Glutamatergic neuron (in vitro differentiated cells): ENCODE data around the gene VPS13D. TPM values are rescaled to one million over a fixed set of nuclear protein-coding genes. Genes with fewer than 3 reads are reported as not detected.

Source experiments
- DNase-seq: peaks from one replicate; pipeline ENCODE4 v3.0.0; 2022
- H3K27ac Mint-ChIP-seq: one replicate; pipeline ENCODE4 v1.8.0; 2020; ENCODE audit warnings: mild to moderate bottlenecking, mixed read lengths, inconsistent platforms; ENCODE audit not compliant: unreplicated experiment
- H3K27me3 Mint-ChIP-seq: one replicate; pipeline ENCODE4 v1.8.0; 2020; ENCODE audit warnings: mild to moderate bottlenecking, moderate library complexity, mixed read lengths, inconsistent platforms; ENCODE audit not compliant: unreplicated experiment
- H3K36me3 Mint-ChIP-seq: one replicate; pipeline ENCODE4 v1.8.0; 2020; ENCODE audit warnings: mild to moderate bottlenecking, mixed read lengths, inconsistent platforms; ENCODE audit not compliant: unreplicated experiment
- H3K4me1 Mint-ChIP-seq: one replicate; pipeline ENCODE4 v1.8.0; 2020; ENCODE audit warnings: mild to moderate bottlenecking, low read depth, mixed read lengths, inconsistent platforms; ENCODE audit not compliant: unreplicated experiment
- H3K4me3 Mint-ChIP-seq: one replicate; pipeline ENCODE4 v1.8.0; 2020; ENCODE audit warnings: mild to moderate bottlenecking, mixed read lengths, inconsistent platforms; ENCODE audit not compliant: unreplicated experiment
- H3K9me3 Mint-ChIP-seq: one replicate; pipeline ENCODE4 v1.8.0; 2020; ENCODE audit warnings: mild to moderate bottlenecking, moderate library complexity, mixed read lengths, inconsistent platforms; ENCODE audit not compliant: unreplicated experiment
- total RNA-seq: library from RNA; stranded (reverse); fragmentation: NEBNext Ultra II Directional; extraction: Animal tissue kit (Norgen Biotek cat#: 25700); gene quantifications from one replicate; pipeline ENCODE4 v1.2.1, GENCODE V29; 2021; ENCODE audit not compliant: unreplicated experiment
- TF ChIP-seq, protein P1 (sequence below): fragments of 200-600 bp; sonication (generic); IDR thresholded peaks from one replicate; pipeline ENCODE4 v1.5.0; 2021; ENCODE audit not compliant: partially characterized antibody, unreplicated experiment

VPS13D gene
- total RNA-seq, 1 donor from 2014 or later, result 32.8 TPM

DNA sequence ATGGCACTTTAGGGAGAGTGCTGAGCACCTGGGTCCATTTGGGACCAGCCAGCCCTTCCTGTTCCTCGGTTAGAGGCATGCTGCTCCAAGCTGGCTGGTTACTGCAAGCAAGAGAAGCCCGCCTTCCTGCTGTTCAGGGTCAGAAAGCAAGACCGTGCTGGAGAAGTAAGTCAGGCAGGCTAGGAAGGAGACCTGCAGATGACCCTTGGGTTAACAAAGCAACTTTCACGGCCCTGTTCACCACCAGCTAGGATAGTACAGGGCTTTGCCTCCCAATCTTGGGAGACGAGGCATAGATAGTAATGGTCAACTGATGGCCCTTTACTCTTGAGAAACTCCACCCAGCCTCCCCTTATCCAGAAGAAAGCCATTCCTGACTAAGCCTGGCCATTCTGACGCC is 252.1 kb downstream of the VPS13D start:
- Mint-ChIP-seq H3K36me3 (no peaks in the 10 kb centered on the region), H3K27me3 (no peaks in the 10 kb centered on the region), H3K4me1 (no peaks in the 10 kb centered on the region), H3K27ac (no peak overlapping the region), H3K4me3 (no peak overlapping the region), H3K9me3 (peaks cover 3% of the 10 kb centered on the region)
- TF ChIP-seq, protein P1, sequence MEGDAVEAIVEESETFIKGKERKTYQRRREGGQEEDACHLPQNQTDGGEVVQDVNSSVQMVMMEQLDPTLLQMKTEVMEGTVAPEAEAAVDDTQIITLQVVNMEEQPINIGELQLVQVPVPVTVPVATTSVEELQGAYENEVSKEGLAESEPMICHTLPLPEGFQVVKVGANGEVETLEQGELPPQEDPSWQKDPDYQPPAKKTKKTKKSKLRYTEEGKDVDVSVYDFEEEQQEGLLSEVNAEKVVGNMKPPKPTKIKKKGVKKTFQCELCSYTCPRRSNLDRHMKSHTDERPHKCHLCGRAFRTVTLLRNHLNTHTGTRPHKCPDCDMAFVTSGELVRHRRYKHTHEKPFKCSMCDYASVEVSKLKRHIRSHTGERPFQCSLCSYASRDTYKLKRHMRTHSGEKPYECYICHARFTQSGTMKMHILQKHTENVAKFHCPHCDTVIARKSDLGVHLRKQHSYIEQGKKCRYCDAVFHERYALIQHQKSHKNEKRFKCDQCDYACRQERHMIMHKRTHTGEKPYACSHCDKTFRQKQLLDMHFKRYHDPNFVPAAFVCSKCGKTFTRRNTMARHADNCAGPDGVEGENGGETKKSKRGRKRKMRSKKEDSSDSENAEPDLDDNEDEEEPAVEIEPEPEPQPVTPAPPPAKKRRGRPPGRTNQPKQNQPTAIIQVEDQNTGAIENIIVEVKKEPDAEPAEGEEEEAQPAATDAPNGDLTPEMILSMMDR, result no peak
- no peak for DNase-seq

DNA sequence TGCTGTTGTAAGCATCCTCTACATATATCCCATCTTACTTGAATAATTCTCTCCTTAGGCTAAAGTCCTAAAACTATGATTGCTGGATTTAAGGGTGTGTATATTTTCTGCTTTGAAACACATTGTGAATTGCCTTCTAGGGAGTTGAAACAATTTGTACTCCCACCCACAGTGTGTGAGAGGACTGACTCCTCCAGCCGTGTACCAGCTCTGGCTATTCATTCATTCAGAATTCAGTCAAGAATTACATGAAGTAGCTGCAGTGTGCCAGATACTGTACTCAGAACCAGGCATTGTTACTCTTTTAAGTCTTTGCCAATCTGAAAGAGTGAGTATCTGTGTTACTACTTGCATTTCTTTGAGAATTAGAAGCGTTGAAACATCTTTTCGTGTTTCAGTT is 253.2 kb downstream of the VPS13D start:
- Mint-ChIP-seq H3K27me3 (no peaks in the 10 kb centered on the region), H3K36me3 (no peaks in the 10 kb centered on the region), H3K4me3 (no peak overlapping the region), H3K27ac (no peak overlapping the region), H3K4me1 (no peaks in the 10 kb centered on the region), H3K9me3 (peaks cover 4% of the 10 kb centered on the region)
- TF ChIP-seq, protein P1, result no peak
- no peak for DNase-seq

DNA sequence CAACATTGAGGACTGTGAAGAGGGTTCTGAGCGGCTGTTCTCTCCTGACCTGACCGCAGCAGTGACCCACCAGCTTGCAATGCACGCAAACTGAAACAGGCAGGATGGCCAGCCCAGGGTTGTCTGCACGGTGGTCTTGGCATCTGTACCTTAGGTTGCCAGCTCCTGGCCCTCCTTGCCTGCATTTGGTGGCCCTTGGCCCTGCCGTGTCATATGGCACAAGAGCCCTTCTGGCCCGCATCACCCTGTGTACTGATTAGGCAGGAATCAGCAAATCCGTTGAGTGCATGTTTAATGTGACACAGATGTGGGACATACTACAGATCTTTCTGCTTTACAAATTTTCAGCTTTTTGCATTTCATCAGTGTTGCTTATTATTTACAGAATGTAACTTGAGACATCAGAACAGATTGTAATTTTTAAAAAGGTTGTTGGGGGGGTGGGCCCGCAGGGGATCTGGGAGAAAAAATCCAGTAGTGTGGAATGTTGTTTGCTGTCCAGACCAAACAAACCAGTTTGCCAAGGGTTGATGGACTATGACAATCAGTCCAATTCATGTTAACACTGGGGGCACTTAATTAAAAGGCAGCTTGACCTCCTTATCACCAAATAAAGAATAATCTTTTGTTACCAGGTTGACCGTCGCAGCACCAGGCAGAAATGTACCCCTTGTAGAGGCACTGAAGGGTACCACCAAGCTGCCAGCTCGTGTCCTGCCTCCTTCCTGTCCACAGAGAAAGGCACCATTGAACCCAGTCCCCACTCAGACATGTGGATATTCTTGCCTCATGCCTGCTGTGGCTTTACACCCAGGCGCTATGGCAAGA is 255.6 kb downstream of the VPS13D start:
- H3K9me3 Mint-ChIP-seq, result peaks cover 1% of the 10 kb centered on the region
- H3K27ac Mint-ChIP-seq, result no peak overlapping the region
- H3K4me3 Mint-ChIP-seq, result no peak overlapping the region
- no peaks in the 10 kb centered on the region for H3K4me1 Mint-ChIP-seq
- H3K36me3 Mint-ChIP-seq, result peaks cover 8% of the 10 kb centered on the region
- DNase-seq, result no peak
- TF ChIP-seq, protein P1, result no peak
- H3K27me3 Mint-ChIP-seq, result no peaks in the 10 kb centered on the region

DNA sequence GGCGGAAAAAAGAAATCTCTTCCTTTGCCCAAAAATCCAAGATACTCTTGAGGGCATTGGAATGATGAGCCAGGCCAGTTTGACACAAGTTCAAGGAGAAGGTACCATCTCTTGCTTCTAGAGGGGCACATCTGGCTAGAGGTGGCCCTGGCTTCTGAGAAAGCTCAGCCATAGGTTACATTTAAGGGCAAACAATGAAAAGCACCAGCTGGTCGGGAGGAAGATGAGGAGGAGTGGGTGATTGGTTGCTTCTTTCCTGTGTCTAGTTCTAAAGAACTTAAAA is 256.2 kb downstream of the VPS13D start:
- H3K9me3 Mint-ChIP-seq, result peaks cover 3% of the 10 kb centered on the region
- TF ChIP-seq, protein P1, result no peak
- no peaks in the 10 kb centered on the region for H3K27me3 Mint-ChIP-seq
- H3K36me3 Mint-ChIP-seq, result peaks cover 8% of the 10 kb centered on the region
- H3K27ac Mint-ChIP-seq, result no peak overlapping the region
- no peaks in the 10 kb centered on the region for H3K4me1 Mint-ChIP-seq
- no peak overlapping the region for H3K4me3 Mint-ChIP-seq
- DNase-seq, result no peak

DNA sequence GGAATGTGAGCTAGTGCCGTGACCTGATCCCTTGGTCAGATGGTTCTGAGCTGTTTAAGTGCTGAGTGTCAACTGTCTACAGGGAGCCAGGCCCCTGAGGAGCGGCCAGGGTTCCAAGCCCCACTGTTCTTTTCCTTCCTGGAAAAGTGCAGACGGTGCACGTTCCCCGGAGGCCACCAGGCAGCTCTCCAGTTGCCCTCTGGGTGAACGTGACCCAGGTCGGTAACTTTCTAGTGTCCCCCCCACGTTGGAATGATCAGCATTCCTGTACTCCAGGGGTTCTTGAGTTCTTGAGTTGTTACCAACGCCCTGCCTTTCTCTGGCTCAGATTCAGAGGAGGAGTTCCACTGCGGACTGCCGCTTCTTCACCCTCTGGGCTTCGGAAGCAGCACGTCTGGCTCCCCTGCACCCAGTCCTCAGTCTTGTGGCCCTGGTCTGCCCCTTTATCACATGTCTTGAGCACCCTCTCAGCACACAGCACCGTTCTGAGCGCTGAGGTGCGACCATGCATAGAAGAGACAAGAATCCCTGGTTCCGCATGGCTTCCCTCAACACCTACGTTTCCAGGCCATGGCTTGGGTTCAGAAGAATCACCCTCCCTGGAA is 256.7 kb downstream of the VPS13D start:
- TF ChIP-seq, protein P1, result no peak
- Mint-ChIP-seq H3K4me1 (no peaks in the 10 kb centered on the region), H3K9me3 (peaks cover 4% of the 10 kb centered on the region), H3K36me3 (peaks cover 8% of the 10 kb centered on the region), H3K27ac (no peak overlapping the region), H3K4me3 (no peak overlapping the region), H3K27me3 (no peaks in the 10 kb centered on the region)
- no peak for DNase-seq
